CD4-positive, alpha-beta T cell treated with Interferon gamma for 1 hour (primary cell): ENCODE data around the gene LEP.

Experiments
- DNase-seq: peaks from one replicate; pipeline ENCODE4 v3.0.0-alpha.2; 2020

LEP gene

DNA sequence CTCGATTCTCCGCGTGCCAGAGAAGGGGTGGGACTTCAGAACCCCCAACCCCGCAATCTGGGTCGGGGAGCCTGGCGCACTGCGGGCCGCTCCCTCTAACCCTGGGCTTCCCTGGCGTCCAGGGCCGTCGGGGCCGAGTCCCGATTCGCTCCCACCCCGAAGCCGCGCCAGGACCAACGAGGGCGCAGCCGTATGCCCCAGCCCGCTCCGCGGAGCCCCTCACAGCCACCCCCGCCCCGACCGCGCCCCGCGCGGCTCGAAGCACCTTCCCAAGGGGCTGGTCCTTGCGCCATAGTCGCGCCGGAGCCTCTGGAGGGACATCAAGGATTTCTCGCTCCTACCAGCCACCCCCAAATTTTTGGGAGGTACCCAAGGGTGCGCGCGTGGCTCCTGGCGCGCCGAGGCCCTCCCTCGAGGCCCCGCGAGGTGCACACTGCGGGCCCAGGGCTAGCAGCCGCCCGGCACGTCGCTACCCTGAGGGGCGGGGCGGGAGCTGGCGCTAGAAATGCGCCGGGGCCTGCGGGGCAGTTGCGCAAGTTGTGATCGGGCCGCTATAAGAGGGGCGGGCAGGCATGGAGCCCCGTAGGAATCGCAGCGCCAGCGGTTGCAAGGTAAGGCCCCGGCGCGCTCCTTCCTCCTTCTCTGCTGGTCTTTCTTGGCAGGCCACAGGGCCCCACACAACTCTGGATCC, at the start of gene LEP:
LEP (plus strand) TSS at position 583 of the 691 bp plus-strand sequence. CDS start 10,741 bp downstream, outside the sequence.
- no peak for DNase-seq

DNA sequence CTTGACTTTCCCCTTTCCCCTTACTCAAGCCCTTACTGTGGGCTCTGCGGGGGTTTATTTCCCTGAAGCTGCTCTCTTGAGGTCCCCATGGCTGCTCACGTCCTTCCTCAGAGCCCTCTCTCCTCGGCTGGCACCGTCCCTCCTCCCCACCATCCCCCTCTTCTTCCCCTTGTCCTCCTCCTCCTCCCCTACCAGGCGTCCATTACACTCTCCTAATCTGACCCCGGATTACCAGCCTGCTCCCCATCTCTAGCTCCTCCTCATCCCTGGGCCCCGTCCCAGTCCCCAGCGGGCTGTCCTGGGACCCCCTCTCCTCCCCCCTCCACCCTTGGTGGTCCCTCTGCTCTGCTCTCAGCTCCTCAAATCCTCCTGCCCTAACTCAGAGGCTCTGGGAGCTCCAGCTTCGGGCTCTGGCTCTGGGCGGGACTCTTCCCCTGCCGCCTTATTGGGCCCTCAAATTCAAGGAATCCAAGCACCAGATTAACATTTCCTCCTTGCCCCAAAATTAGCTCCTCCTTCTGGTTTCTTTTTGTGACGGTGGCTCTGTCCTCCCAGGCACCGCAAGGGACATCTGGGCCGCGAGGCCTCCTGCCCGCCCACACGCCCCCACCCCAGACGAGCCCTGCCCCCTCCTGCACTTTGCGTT, 48.5 kb upstream of the LEP start:
- no peak for DNase-seq

DNA sequence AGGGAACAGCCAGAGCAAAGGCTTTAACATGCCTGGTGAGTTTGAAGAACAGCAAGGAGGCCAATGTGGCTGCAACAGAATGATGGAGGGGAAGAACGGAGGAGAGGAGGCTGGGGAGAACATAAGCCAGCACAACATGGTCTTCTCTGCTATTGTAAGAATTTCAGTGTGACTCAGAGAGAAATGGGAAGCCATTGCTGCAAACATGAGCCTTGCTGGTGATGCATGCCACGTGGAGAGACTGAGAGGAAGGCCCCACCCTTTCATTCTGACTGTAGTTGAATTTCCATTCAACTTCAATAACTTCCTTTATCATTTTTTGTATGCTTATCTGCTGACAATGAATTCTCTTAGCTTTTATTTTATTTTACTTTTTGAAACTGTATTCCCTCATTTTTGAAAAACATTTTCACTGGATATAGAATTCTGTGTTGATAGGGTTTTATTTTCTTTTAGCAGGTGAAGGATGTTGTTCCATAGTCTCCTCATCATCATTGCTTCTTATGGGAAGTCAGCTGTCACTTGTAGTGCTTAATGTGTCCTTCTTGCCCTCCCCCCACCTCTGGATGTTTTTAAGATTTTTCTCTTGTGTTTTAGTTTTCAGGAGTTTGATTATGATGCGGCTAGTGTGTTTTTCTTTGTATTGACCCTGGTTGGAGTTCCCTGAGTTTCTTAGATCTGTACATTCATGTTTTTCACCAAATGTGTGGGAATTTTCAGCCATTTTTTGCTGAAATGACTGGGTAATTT, 46.4 kb upstream of the LEP start:
- no peak for DNase-seq

DNA sequence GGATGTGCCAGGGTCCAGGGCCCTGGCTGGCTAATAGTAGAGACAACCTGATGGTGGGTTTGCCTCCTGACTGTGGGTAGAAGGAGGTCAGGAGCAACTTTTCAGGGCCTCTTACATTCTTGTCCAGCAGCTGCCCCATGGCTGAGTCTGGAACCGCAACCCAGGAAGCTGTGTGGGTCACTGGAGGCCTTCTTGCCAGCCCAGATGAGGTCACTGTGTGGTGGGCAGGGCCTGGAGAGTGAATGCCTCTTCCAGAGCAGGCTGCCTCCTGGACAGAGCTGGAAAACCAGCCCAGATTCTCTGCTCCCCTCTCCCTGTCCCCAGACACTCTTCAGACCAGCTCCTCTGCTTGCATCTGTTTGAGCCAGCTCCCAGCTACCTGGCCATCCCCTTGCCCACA, 43.5 kb upstream of the LEP start:
- no peak for DNase-seq

DNA sequence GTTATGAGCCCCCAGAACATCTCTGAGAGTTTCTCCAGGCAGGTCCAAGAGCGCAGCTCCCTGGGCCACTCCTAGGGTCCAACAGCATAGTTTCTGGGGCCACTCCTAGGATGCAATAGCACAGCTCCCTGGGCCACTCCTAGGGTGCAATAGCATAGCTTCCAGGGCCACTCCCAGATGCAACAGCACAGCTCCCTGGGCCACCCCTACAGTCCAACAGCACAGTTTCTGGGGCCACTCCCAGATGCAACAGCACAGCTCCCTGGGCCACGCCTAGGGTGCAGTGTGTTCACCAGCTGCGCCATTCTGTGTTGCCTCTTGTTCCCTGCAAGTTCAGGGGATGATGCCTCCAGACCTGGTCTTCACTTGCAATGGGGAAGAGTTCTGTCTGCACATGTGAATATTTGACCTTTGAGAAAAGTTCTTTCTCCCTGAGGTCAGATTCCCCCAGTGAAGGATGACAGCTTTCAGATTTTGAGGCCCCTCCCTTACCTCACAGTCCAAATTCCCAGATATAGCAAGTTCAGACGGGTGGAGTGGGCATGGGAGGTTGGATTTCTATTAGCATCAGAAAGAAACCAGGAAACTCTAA, 43.0 kb upstream of the LEP start:
- DNase-seq, result no peak

DNA sequence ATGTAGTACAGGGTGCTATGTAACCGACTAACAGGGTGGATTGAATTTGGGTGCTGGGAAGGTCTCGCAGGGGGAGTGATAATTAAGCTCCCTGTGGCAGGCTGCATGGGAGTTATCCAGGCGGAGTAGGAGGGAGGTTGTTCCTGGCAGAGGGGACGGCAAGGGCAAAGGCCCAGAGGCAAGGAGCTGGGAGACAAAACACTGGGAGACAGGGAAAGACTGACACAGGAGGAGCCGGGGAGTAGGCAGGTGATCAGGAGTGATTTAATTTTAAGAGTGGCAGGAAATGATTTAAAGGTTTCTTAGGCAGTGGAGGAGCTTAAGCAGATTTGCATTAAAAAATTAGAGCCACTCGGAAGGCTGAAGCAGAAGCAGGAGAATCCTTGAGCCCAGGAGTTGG, 40.7 kb upstream of the LEP start:
- no peak for DNase-seq

DNA sequence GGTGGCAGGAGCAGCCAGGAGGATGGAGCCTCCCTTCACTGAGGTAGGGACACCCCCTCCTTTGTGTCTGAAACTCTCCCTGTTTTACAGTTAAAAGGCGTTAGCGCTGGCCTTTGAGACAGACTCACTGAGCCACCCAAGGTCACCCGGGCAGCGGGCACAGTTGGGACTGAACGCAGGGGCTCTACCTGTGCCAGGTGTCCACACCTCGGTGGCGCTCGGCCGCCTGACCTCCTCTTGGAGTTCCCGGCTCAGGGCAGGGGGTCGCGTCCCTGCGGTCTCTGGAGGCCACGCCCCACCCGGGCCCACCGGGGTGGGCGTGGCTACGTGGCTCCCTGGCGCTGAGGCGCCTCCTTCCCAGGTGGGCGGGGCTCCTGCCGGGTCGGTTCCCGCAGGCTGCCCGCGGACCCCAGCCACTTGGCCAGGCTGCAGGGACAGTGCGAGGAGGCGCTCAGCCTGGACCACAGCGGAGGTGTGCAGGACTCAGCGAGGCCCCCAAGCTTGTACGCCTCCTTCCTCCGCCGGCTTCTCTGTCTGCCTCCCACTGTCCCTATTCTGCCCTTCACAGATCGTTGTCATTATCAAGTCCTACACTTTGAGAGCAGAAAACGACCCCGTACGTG, 39.9 kb upstream of the LEP start:
- DNase-seq, result no peak

DNA sequence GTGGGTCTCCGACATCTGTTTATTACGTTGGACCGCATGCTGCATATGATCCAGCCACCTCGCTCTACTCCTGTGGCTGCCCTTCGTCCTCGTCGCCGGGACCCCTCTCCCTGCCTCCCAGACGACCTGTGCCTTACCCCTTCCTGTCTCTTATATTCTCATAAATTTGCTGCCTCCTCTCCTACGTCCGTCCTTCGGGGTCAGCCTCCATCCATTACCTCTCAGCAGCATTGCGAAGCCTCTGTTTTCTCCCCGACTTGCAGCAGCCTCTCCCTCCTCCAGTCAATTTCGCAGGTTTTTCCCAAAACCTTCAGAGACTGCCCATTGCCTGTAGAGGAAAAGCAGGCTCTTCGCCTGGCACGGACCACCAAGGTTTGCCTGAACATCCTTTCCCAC, 39.4 kb upstream of the LEP start:
- DNase-seq, result no peak

DNA sequence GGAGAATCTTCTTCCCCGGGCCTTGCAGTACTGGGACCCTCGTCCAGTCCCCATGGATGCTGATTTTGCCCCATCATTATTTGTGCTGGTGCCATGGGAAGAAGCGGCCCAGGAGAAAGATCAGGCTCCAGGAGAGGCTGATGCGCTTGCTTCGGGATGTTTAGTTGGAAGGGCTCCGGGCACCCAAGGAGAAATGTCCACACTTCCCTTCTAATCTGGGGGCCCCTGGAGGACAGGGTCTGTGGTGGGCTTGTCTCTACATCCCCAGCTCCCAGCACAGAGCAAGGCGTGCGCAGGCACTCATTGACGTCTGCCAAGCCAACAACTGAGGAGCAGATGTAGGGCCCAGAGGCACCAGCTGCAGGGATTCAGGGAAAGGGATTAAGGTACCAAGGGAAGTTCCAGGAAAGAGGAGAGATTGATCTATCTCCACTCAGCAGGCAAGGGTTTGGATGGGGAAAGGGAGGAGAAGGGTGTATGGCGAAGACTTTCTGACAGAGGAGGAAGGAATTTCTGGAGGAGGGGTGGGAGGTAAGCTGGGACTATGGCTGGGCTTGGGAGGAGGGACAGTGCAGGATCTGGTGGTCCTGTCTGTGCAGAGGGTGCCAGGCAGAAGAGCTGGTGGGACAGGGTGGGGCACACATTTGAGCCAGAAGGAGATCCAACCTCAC, 38.7 kb upstream of the LEP start:
- DNase-seq, result no peak

DNA sequence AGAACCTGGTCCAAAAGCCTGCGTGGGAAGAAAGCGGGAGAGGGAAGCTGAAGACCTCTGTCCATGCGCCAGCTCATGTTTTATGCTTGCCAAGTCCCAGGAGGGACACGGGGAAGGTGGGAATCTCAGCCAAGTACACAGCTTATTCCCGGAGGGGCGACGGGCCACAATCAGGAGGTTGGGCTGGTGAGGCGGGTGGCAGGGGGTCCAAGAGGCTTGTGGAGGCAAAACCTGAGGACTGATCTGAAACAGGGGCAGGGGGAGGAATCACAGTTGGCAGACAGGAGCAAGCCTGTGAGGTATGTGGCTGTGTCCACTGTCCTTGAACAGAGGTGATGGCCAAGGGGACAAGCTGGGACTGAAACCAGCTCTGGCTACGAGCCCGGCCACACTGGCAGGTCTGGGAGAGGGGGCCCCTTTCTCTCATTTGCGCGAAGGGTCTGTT, 38.0 kb upstream of the LEP start:
- DNase-seq, result no peak

DNA sequence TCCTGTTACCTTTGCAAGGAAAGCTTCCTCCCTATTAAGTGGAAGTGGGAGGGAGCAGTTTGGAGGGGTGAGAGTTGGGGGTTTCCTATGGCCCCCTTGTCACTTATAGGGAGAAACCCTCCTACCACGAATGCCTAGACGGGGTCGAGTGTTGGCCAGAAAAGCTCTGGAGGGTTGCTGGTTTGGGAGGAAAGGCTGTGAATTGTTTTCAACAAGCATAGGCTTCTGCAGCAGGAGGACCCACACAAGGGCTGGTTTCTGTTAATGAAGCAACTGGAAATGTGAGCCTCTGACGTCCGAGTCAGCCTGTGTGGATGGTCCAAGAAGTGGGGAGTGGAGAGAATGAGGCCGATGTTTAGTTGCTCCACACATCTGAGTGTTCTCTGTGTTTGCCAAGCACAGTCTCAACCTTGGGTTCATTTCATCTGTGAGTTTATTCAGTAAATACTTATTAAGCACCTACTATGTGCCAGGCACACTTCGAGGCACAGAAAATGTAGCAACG, 37.3 kb upstream of the LEP start:
- DNase-seq, result no peak

DNA sequence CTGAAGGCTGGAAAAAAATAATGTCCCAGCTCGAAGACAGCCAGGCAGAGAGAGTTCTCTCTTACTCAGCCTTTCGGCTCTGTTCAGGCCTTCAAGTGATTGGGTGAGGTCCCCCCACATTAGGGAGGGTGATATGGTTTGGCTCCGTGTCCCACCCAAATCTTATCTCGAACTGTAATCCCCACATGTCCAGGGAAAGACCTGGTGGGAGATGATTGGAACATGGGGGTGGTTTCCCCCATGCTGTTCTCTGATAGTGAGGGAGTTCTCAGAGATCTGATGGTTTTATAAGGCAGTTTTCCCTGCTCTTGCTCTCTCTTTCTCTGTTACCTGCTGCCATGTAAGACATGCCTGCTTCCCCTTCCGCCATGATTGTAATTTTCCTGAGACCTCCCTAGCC, 36.6 kb upstream of the LEP start:
- no peak for DNase-seq

DNA sequence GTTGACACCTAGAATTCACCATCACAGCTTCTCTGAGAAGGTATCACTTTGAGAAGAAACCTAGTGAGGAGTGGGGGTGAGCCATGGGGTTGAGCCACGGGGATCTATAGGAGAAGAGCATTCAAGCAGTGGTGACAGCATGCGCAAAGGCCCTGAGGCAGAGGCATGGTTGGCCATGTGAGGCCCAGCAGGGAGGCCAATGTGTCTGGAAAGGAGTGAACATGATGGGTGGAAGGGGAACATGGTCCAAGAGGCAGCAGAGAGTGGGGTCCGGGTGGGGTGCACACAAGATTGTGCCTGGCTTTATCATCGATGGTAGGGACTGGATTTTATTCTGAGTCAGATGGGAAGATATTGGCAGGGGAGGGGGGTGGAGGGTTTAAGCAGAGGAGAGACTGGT, 36.0 kb upstream of the LEP start:
- no peak for DNase-seq

DNA sequence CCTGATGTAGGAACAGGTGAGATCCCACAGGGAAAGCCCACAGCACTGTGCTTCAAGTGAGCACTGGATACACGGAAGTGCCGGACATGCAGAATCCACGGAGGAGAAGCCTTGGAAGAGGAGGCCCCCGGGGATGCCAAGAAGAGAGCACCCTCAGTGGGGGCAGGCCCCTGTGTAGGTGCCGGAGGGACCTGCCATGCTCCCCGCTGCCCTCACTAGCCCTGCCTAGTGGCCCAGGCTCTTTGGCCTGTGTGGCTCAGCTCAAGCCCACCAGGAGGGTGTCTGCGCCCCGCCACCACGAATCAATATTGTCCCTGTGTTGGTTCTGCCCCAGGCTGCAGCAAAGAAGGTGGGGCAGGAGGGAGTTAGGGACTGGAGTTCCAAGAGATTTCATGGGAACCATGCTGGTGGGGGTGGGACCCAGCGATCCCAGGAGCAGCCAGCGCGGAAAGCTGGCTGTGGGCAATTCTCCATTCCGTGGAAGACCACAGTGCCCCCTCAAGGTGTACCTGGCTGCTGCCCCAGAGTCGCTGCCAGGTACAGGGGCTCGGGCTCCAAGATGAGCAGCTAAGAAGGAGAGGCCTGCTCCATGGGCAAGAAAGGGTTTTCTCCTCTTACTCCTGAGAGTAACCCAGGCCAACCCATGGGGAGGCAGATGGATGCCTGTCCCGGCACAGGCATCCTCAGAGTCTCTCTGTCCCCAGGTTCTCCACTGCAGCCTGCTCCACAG, 34.9 kb upstream of the LEP start:
- no peak for DNase-seq

DNA sequence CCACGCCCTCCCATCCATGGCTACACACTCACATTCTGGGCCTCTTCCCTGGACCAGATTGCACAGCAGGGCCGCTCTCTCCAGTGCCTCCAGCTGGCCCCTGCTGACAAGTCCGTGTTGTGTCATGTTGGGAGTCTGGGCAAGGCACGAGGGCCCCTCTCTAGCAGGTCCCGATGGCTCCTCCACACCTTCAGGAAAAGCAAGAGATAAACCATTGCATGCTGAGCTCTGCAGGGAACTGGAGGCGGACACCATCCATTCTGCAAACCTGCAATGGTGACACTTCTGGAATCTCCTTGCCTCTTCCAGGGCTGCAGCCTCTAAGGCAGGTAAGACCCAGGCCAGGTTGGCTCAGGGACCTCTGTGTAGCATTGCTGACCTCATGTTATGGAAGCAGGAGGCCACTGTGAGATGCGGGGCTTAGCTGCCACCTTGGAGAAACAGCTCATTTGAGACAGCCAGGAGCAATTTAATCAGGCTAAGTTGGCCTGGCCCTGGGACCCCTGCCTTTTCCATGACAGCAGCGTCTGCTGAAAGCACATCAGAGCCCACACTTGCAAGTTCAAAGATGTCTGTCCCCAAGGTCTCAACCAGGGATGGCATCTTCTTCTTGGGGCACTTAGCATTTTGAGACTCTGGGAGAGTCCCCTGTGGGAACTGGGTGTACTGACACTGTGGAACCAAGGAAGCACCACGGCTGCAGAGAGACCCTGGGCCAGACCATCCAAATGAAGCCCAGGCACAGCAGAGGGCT, 34.2 kb upstream of the LEP start:
- no peak for DNase-seq

DNA sequence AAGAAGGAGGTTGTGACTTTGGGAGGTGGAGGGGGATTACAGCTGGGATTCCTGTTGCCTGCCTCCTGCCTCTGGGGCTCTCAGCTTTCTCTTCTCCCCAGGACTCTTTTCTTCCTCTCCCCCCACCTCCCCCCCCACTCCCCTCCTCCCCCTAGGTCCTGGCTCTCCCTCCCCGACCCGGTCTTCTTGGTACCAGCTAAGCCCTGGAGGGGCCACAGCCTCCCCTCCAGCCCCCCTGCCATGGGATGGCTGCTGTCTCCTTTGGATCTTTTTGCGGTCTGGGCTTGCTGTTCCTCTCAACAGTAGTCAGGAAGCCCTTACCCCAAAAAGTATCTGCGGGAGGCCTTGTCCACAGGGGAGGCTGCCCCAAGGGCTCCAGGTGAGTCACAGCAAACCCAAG, 33.5 kb upstream of the LEP start:
- DNase-seq, result no peak

DNA sequence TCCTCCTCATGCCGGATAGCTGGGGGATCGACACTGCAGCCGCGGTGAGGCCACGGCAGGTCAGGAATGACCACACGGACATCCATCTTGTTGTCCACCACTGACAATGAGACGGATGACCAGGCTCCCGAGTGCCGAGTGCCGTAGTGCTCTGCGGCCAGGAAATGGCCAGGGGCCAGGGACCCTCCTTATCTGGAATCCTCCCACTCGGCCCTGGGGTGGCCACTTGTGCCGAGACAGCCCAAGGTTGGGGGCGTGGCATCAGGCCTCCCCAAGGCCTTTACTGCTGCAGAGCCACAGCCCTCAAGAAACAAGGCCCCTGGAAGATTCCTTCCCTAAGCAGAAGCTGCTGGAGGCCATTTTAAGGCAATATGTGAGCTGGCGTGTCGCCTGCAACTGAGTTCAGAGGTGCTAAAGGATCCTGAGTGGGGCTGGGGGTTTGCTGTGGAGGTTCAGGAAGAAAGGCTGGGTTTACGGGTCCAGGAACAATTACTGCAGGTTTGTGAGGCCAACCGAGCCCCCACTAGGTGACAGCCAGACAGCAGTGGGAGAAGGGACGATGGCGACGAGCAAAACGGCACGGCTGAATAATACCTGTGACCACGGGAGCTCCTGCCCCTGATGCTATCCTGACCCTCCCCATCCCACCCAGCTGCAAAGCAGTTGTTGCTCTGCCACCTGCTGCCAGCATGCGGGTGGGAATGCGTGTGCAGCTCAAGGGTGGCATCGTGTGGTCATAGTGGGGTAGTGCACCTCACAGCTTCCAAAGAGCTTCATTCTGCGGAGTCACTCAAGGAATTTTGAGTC, 31.6 kb upstream of the LEP start:
- DNase-seq, result peak; percentile 69

DNA sequence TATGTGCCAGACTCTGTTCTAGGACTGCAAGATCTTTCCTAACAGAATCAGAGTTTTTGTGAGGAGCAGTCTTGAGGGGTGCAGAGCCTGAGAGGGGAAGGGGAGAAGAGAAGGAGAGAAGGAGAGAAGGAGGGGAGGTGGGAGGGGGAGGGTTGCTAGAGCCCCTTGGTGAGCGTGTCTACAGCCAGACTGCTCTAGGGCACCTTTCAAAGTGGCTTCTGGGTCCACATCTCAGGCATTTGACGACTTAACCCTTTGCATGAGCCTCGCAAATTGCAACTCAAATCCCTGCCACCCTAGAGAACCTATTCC, 31.1 kb upstream of the LEP start:
- no peak for DNase-seq

DNA sequence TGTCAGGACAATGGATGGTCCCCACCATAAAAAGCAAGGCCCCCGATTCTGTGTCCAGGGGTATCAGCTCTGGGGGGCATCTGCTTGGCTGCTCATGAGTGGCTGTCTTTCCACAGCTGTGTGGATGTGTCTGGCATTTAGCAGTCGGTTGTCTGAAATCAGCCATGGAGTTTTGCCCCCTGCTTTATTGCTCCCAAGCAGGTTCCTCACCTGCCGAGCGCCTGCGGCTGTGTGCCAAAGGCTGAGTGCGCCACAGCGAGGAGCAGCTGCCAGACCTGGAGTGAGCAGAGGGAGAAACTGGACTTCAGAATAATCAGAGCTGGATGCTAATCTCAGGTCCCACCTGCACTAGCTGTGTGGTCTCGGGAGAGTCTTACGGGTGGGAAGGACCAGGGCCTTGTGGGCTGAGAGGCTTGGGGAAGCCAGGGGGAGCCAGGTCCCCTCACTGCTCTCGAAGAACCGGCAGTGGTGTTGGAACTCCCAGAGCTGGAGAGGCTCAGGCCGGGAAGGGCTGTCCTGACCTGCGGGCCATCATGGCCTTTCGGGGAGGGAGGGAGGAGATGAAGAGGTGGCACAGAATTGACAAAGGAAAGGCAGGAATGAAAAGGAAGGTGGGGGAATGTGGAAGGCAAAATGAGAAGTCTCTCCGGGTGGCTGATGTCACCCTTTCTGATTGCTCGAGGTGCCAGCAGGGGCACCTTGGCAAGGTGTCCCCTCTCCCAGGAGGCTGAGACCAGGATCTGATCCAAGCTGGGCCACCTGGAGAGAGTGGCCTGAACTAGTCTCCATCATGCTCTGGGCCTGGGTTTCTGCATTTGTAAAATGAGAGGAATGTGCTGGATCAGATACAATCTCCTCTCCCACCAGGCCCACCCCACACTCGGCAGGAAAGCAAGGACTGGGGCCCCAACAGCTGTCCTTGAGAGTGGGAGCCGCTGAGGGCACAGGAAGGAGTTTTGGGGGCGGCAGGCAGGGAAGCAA, 30.2 kb upstream of the LEP start:
- no peak for DNase-seq
